Measurements from ENCODE around the gene SBNO2. TPM values are rescaled to one million over a fixed set of nuclear protein-coding genes. Genes with fewer than 3 reads are reported as not detected.

The SBNO2 gene
- total and polyA plus RNA-seq, 2 donors (not counting 3 experiments of a cell fraction or from before 2014, with no cell fraction given): 31.4 to 65.7 TPM

GRCh38 chr19:1156830-1157615 lies 17.0 kb downstream of the SBNO2 start:
- FAIRE-seq: no peak
- H3K36me3 ChIP-seq (ENCODE audit: control insufficient read depth in 2 of 2, extremely low read depth in 1 of 2, insufficient read depth in 2 of 2, low read length in 2 of 2): peaks cover 0 to 6% of the 10 kb centered on the region in 2 experiments
- H3K4me2 ChIP-seq (ENCODE audit: insufficient read depth, low read length): no peak overlapping the region
- H3K9ac ChIP-seq (replicated peaks; ENCODE audit: extremely low read depth, insufficient read depth, low read length): no peak overlapping the region
- dilution Hi-C loops (cut with MboI; ENCODE audit: extremely low pct_ligation_motif_present, low sequenced_read_pairs): no loop called here
- H3K27ac ChIP-seq (ENCODE audit: insufficient read depth, low read depth, low read length): no peak overlapping the region
- H2AFZ ChIP-seq (ENCODE audit: low read depth, low read length): no peak overlapping the region
- H3K9me3 ChIP-seq (replicated peaks; ENCODE audit: control insufficient read depth, insufficient read depth, low read length): no peaks in the 10 kb centered on the region
- intact Hi-C loops (cut with micrococcal nuclease): no loop called here
- ChIA-PET POLR2A (no interaction called here), CTCF (no interaction called here)
- H3K4me3 ChIP-seq (replicated peaks in 1 of 3; ENCODE audit: insufficient read depth in 1 of 3, low read depth in 1 of 3, low read length in 3 of 3): no peak overlapping the region
- no peaks in the 10 kb centered on the region for H3K9me1 ChIP-seq (replicated peaks; ENCODE audit: control insufficient read depth, extremely low read depth, insufficient read depth, low read length)
- DNase-seq (ENCODE audit: low read depth, low spot score): no peak
- BruUV-seq (replicated peaks): no TSS peak
- H3K79me2 ChIP-seq (ENCODE audit: control insufficient read depth, insufficient read depth, low read length): peaks cover 8% of the 10 kb centered on the region
- H3K4me1 ChIP-seq (ENCODE audit: control insufficient read depth, extremely low read depth, insufficient read depth, low read length): peaks cover 3% of the 10 kb centered on the region
- TF ChIP-seq POLR2A (IDR thresholded peaks at IDR 0.05; ENCODE audit: low read depth, low read length): no peak
- TF ChIP-seq GATA2 (IDR thresholded peaks at IDR 0.05; ENCODE audit: insufficient read depth, insufficient read length, low read depth, low read length): no peak
- TF ChIP-seq EZH2 (IDR thresholded peaks at IDR 0.05; ENCODE audit: borderline replicate concordance, low read depth, low read length, severe bottlenecking): no peak
- no peak for TF ChIP-seq POLR2AphosphoS5 (IDR thresholded peaks at IDR 0.05; ENCODE audit: insufficient read depth, low read depth, low read length)
- TF ChIP-seq, protein P1, sequence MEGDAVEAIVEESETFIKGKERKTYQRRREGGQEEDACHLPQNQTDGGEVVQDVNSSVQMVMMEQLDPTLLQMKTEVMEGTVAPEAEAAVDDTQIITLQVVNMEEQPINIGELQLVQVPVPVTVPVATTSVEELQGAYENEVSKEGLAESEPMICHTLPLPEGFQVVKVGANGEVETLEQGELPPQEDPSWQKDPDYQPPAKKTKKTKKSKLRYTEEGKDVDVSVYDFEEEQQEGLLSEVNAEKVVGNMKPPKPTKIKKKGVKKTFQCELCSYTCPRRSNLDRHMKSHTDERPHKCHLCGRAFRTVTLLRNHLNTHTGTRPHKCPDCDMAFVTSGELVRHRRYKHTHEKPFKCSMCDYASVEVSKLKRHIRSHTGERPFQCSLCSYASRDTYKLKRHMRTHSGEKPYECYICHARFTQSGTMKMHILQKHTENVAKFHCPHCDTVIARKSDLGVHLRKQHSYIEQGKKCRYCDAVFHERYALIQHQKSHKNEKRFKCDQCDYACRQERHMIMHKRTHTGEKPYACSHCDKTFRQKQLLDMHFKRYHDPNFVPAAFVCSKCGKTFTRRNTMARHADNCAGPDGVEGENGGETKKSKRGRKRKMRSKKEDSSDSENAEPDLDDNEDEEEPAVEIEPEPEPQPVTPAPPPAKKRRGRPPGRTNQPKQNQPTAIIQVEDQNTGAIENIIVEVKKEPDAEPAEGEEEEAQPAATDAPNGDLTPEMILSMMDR (IDR thresholded peaks at IDR 0.05; ENCODE audit: extremely low read depth in 1 of 2, insufficient read depth in 1 of 2, low read depth in 1 of 2, low read length in 2 of 2): no peak
- TF ChIP-seq MYC (IDR thresholded peaks at IDR 0.05; ENCODE audit: low read depth, low read length): no peak
- TF ChIP-seq, protein P2, sequence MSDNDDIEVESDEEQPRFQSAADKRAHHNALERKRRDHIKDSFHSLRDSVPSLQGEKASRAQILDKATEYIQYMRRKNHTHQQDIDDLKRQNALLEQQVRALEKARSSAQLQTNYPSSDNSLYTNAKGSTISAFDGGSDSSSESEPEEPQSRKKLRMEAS (IDR thresholded peaks at IDR 0.05; ENCODE audit: insufficient read depth, insufficient read length): no peak
- TF ChIP-seq FOS (IDR thresholded peaks at IDR 0.05; ENCODE audit: borderline replicate concordance, insufficient read depth, low read length): no peak
- TF ChIP-seq JUN (IDR thresholded peaks at IDR 0.05; ENCODE audit: borderline replicate concordance, insufficient read depth, insufficient read length, low read depth): no peak
- no peaks in the 10 kb centered on the region for H4K20me1 ChIP-seq (replicated peaks; ENCODE audit: control insufficient read depth, extremely low read depth, insufficient read depth, low read length)
- no peaks in the 10 kb centered on the region for H3K27me3 ChIP-seq (ENCODE audit: control insufficient read depth in 2 of 2, insufficient read depth in 2 of 2, low read length in 2 of 2)

Measured in endothelial cell of umbilical vein (primary cell).